Measurements from ENCODE around the gene ABL1.

ABL1 gene

DNA sequence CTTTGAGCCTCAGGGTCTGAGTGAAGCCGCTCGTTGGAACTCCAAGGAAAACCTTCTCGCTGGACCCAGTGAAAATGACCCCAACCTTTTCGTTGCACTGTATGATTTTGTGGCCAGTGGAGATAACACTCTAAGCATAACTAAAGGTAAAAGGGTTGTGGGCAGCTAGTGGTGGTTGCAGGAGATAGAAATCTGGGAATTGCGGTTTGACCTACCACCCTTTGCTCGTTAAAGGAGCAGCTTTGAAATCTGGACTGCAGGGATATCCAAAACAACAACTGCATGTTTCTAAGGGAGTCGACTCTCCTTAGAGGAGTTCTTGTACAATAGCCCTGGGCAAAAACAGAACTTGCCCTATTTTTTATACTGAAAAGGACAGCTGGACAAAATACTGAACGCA, 19.0 kb downstream of the ABL1 start:
- DNase-seq, result no peak

DNA sequence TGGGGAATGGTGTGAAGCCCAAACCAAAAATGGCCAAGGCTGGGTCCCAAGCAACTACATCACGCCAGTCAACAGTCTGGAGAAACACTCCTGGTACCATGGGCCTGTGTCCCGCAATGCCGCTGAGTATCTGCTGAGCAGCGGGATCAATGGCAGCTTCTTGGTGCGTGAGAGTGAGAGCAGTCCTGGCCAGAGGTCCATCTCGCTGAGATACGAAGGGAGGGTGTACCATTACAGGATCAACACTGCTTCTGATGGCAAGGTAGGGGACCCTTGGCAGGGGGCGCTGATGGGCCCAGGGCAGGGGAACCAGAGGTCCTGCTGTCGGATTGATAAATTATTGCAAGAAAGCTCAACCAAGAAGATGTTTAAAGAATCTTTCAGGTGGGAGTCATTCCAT, 19.8 kb downstream of the ABL1 start:
- DNase-seq, result no peak

DNA sequence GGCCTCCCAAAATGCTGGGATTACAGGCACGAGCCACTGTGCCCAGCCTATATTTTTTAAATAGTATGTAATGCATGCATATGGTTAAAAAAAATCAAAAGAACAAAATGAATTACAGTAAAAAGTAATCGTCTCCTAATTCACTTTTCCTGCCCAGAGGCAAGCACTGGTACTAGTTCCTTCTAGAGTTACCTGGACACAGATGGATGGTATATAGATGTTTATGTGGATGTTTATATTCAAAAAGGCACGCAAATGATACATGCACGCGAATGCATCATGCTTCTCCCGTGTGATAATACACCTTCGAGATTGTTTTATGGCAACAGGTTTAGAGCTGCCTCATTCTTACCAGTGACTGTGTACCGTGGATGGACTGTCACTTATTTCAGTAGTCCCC, 21.4 kb downstream of the ABL1 start:
- DNase-seq, result no peak

DNA sequence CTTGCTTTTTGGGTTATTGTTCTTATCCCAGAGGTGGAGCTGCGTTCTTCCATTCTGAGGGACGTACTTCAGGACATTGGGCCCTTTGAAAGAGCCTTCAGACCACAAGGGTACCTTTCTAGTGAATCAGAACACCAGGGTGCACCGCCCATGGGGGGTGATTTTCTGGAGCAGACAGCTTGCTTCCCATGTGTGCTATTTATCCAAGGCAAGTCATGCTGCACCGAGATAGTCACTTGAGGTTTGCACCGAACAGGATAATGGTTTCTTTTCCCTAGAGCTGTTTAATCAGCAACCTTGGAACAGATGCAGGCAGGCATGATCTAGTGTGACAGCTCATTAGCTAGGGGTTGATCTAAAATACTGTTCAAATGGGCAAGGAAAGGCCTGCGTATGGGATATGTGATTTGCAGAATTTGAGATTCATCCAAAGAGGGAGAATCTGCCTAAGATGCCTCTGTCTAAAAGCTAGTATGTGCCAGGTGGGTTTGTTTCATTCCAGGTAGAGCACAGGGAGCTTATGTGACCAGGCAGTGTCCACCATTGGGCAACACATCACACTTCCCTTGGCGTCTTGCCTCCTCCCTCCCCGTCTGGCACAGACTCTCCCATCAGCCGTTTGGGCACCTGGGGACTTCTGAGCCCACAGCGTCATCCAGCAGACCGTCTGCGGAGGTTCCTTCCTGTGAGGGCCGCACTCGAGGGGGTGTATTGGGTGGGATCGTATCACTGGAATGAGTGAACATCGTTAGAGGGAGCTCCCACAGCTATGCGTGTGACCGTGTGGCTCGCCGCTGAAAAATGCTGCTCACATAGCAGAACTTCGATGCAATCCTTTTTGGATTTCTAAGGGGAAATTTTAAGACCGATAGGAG, 23.0 kb downstream of the ABL1 start:
- DNase-seq, result no peak

DNA sequence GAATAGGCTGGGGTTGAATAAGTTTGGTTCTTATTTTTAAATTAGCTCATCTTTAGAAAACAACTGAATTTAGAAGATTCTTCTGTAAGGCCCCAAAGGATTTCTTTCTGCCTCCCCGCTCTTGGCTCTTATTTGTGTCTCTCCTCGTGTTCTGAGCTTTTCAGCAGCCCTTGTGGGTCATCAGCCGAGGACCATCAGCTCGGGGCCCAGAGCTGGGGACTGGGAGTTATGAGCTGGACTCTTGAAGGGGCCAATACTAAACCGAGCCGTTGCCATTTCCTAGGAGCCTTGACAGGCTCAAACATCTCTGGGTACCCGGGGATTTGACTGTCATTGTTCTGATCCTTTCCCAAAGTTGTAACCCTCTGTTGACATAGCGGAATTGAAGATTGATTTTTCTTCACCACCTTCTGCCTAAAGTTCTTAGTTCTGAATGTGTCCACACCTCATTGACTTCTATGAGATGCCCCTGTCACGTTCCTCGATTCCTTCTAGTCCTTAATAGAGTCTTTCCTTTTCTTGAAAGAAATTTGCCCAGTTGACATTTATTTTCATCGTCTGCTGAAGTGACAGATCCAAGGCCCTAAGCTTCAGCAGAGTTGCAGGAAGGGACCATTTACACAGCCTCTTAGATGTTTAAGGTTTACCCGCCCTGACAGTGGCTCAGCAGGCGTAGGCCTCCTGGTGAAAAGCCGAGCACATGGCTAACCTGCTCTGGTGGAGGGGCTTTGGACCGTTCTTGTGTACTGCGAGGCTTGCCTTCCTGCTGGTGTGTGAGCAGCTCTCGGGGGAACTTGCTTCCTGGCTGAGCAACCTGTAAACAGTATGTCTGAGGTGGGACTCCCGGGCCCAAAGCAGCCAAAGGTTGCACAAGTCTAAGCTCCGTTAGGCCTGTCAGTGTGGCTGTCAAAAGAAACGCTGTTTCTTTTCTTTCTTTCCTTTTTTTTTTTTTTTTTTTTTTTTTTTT, 24.0 kb downstream of the ABL1 start:
- DNase-seq, result no peak

DNA sequence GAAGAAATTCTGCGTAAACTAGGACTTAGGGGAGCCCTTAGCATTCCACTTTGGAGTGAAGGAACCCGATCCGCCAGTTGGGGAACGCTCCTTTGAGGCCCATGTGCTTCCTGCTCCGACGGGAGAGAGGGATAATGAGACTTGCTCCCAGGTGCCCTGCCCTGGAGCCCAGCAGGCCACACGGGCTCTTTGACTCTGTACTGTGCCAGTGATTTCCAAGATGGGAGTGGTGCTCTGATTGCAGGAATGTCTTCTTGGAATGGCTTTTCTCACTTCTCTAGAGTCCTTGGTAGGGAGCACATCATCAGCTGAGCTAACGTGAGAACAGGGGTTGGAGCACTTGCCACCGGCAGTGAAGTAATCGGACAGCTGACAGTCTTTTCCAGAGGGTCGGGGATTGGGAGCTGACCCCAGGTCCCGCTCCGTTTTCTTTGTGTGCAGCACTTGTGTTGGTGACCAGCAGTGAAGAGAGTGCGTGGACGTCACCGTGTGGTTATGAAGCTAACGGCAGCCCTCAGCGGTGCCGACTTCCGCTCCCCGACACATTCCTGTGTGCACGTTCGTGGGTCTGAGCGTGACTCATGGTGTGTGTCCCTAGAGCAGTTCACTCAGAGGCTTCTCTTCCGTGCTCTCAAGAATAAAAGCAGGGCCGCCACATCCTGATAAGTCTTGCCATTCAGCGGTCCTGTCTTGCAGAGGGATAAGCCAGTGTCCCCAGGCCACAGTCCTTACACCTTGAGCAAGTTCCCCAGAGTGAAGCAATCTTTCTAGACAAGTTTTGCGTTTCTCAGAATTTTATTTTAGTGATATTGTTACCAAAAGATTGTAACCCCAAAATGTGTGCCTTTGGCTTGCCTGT, 25.6 kb downstream of the ABL1 start:
- no peak for DNase-seq

DNA sequence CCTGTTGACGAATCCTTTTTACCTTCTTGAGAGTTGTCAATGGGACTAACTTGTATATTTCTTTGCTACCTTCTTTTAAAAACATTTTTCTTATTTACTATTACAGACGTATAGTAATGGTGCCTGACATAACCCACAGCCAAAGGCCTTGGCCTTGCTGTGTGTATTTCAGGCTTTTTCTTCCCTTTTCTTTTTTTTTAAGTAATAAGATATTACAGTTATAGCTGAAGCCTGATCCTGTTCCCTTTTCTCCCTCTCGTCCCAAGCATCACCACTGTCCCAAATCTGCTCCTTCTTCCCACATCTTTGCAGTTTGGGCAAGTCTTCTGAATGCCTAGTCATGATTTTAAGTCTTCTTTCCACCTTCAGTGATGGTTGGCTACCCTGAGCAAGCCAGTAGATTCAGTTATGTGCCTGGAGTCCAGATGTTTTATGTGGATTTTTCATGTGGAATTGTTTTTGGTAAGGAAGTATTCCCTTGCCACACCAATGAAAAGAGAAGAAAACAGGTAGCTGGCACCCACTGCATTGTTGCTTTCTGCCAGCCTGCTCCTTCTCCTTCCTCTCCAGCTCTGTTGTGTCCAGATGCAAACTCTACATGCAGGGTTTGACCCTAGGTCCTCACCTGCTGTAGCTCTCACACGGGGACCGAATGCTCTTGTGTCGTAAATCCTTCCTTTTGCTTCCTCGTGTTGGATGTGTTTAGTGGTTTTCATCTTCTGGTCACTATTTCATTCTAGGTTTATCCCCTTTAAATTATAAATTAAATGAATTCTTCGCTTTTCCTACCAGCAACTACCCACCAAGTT, 26.5 kb downstream of the ABL1 start:
- no peak for DNase-seq

DNA sequence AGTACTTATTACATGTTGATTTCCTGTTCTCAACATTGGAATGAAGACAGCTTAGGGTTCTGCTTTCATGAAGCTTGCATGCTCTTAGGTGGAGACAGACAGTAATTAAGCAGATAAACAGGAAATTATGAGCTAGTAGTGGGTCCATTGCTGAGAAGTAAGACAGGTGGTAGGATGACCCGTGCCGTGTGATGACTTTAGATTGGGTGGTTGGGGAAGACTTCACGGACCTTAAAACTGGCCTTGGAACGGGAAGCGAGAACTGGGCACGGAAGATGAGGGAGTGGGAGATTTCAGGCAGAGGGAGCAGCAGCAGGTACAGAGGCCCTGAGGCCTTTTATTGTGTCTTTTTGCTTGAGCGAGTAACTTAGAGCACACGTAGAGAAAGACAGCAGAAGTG, 27.2 kb downstream of the ABL1 start:
- no peak for DNase-seq

DNA sequence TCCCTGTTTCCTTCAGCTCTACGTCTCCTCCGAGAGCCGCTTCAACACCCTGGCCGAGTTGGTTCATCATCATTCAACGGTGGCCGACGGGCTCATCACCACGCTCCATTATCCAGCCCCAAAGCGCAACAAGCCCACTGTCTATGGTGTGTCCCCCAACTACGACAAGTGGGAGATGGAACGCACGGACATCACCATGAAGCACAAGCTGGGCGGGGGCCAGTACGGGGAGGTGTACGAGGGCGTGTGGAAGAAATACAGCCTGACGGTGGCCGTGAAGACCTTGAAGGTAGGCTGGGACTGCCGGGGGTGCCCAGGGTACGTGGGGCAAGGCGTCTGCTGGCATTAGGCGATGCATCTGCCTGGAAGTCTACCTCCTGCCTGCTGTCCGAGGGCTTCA, 27.7 kb downstream of the ABL1 start:
- no peak for DNase-seq

DNA sequence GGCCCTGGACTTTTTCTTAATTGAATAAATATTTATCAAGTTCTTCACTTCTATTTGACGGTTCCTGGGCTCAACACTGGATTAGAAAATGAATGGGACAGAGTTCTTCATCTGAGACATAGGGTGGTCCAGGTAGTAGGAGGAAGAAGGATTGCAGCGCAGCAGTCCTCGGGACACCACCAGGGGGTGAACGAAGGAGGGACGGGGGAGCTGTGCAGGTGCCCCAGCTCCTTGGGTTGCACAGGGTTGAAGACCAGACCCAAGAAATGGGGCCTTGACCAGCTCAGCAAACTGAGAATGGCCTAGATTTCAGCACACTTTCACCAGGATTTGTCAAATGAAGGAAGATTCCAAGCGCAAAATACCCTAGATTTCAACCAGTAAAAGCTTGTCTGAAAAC, 29.5 kb downstream of the ABL1 start:
- DNase-seq, result no peak

DNA sequence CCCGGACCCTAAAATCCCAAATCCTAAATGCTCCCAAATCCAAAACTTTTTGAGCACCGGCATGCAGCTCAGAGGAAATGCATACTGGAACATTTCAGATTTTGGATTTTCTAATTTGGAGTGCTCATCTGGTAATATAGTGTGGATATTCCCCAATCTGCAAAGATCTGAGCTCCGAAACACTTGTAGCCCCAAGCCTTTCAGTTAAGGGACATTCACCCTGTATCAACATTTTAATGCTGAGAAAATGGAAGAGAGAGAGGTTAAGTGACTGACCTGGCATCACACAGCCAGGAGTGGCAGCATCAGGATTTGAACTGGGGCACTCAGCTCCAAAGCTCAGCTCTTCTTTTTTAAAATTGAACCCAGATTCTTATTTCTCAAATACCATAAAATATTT, 30.9 kb downstream of the ABL1 start:
- no peak for DNase-seq

DNA sequence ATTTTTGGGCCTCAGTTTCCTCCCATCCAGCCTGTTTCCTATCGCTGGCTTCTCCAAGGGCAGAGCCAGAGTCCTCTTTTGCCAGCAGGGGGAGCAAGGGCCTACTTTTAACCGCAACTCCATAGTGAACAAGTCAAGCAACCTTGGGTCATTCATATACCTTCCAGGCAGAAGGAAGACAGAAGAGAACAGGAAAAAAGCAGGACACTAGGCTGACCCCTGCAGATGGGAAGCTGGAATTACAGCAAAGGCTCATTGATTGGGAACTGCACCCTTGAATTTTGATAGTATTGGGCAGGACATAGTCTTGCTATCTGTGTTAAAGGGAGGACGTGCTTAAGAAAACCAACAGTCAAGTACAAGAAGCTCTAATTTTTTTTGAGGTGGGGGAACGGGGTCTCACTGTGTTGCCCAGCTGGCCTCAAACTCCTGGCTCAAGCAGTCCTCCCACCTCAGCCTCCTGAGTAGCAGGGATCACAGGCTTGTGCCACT, 31.5 kb downstream of the ABL1 start:
- peak; percentile 45 for DNase-seq

DNA sequence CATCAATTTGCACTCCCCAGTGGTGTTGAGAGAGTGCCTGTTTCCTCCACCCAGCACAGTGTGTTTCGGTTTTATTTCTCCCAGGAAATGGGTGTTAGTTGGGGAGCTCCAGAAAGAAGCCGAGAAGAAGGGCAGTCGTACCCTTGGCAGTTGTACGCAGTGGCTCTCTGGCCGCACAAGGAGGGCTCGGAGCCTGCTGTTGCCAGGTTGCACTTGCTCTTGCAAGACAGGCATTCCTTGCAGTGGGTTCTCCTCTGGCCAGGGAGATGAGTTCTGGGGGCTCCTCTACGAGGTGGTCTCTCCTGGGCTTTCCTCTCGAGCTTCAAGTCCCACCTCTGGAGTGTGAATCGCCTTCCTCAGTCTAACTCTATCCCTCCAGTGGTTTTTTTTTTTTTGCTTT, 32.5 kb downstream of the ABL1 start:
- no peak for DNase-seq

DNA sequence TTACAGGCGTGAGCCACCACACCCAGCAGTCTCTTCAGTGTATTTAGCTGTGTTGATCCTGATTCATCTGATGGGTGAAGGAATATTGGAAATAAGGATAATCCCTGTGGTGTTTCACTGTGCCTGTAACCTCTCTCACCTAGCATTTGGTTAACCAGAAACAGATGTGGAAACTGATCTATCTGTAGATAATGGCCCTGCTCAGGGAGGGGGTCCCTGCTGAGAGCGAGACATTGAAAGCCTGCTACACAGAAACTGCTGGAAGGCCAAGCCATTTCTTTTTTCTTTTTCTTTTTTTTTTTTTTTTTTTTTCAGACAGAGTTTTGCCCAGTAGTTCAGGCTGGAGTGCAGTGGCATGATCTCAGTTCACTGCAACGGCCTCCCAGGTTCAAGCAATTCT, 33.2 kb downstream of the ABL1 start:
- DNase-seq, result no peak

DNA sequence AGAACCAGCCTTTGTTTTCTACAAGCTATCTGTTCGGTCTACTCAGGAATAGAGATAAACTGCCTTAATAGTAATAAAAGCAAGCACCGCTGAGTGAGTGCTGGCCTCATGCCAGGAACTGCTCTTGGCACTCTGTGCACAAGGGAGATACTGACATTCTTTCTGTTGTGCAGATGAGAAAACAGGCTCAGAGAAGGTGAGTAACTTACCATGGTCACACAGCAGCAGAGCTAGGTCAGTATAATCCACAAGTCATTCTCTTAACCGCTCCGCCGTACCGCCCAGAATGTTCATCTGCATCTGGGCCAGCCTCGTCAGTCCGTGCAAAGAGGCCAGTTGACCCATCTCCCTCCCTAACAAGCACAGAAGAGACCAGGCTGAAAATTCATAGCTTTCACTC, 34.2 kb downstream of the ABL1 start:
- DNase-seq, result no peak

DNA sequence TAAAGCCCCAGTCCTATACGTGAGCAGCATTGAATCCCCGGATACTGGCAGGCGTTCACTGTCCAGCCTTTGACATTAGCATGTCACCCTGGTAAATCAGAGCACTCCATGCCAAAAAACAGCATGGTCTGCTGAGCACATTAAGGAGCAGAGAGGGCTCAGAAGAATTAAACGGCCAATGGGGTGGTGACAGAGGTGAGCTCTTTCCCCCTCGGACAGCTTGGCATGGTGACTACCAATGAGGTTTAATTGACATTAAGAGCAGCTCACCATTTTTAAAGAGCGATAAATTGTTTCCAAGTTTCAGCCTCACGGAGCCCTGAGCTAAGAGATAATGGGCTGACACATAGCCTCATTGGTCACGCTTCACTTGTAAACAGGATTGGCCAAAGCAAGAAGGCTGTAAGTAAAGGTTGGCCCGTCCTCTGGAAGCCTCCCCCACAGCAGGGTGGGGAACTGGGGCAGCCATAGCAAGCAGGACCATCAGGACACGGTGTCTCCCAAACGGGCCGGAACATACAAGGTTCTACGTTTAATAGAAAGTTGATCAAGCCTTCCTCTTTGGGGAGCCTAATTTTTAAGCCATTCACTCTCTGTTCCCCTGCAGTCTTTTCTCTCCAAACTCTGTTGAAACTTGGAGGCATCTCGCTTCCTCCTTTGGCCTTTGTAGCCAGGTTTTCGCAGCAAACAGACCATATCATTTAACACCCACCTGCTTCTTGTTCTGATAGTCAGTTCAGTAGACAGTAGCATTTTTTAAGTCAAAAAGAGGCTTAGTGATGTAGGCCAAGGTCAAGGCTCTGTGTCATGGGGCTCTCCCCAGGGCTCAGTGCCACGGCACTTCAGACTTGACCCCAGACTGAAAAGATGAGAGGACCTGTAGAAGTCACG, 35.7 kb downstream of the ABL1 start:
- DNase-seq, result no peak

DNA sequence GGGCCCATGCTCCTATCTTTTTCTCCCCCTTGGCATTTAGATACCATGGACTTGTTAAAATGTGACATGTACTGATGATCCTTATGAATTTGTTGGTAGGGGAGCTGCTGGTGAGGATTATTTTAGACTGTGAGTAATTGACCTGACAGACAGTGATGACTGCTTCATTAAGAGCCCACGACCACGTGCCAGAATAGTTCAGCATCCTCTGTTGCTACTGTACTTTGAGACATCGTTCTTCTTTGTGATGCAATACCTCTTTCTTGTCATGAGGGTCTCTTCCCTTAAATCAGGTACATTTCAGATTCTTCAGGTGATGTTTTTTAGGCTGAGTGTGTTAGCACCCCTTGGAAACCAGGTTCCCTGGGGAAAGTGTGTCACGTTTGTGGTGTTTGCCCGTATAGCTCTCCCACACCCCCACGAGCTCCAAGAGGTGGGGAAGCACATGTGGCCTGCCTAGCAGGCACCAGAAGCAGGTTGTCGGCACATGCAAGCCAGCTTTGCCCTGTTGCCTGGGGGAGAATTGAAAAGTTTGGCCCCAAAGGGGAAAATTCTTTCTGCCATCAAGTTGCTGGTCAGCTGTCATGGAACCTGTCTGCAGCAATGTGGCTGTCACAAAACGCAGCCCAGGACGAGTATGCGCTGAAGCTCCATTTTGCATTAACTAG, 36.5 kb downstream of the ABL1 start:
- no peak for DNase-seq

DNA sequence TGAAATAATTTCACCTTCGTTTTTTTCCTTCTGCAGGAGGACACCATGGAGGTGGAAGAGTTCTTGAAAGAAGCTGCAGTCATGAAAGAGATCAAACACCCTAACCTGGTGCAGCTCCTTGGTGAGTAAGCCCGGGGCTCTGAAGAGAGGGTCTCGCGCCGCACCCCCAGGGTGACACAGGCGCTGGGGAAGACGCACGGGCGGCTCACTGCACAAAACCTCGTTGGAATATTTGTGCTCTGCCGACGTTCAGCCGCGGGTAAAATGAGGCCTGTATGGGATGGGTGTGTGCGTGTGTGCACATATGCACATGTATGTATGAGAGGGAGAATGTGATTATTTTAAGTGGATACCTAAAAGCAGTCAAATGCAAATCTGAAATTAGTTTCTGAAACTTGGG, 37.0 kb downstream of the ABL1 start:
- DNase-seq, result no peak

DNA sequence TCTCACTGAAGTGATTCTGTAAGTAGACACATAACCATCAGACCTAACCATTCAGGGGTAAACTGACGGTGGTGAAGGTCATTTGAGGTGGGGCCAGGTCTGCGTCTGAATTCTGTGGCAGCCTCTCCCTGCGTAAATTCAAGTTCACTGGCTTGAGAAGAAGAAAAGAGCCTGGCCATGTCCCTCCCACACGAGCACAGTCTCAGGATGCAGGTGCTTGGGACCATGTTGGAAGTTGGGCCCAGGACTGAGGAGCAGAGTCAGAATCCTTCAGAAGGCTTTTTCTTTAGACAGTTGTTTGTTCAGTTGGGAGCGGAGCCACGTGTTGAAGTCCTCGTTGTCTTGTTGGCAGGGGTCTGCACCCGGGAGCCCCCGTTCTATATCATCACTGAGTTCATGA, 37.5 kb downstream of the ABL1 start:
- DNase-seq, result no peak

DNA sequence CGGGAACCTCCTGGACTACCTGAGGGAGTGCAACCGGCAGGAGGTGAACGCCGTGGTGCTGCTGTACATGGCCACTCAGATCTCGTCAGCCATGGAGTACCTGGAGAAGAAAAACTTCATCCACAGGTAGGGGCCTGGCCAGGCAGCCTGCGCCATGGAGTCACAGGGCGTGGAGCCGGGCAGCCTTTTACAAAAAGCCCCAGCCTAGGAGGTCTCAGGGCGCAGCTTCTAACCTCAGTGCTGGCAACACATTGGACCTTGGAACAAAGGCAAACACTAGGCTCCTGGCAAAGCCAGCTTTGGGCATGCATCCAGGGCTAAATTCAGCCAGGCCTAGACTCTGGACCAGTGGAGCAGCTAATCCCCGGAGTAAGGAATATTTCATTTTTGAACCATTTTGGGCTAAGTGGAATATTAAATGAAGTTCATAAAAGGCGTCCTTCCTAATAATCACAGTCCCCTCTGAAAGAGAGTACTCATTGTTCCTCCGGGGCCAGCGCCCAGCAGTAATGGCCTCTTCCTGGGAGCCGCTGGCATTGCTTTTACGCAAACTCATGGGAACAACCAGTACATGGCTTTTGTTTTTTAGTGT, 38.0 kb downstream of the ABL1 start:
- DNase-seq, result no peak
